GM18861 (cell line): Measurements from ENCODE around the gene NDUFS6.
"Not testable (repeated sequence)": the region's sequence is repeated elsewhere in the genome, so short reads cannot be mapped to it uniquely, and the experiment has no call there.

ENCODE experiments used
- ATAC-seq: cut with Tn5 transposase; IDR thresholded peaks from one replicate; pipeline ENCODE4 v1.9.1; 2021; ENCODE audit not compliant: unreplicated experiment

The NDUFS6 gene

DNA sequence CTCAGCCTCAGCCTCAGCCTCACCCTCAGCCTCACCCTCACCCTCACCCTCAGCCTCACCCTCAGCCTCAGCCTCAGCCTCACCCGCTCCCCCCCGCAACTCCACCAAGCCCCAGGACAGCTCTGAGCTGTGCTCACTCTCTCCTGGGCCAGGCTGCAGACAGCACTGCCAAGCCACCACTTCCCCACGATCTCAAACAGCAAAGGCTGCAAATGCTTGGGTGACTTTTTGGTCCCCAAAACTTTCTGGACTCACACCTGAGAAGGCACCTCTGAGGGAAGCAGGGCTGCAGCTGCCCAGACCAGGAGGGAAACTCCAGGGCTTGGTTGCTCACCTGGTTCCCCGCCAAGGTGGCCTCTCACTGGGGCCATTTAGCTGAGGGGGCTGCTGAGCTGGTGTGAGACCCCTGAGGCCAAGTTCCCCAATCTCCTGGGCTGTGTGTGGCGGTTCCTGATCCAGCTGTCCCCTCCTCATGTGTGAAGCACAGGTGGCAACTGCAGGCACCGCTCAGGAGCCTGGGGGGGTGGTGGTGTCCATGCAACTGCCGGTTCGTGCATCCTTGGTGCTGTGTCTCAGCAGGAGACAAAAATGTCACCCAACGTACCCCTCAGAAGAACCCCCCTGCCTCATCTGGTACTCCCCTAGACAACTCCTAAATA lies 19.4 kb upstream of the NDUFS6 start:
- no peak for ATAC-seq

DNA sequence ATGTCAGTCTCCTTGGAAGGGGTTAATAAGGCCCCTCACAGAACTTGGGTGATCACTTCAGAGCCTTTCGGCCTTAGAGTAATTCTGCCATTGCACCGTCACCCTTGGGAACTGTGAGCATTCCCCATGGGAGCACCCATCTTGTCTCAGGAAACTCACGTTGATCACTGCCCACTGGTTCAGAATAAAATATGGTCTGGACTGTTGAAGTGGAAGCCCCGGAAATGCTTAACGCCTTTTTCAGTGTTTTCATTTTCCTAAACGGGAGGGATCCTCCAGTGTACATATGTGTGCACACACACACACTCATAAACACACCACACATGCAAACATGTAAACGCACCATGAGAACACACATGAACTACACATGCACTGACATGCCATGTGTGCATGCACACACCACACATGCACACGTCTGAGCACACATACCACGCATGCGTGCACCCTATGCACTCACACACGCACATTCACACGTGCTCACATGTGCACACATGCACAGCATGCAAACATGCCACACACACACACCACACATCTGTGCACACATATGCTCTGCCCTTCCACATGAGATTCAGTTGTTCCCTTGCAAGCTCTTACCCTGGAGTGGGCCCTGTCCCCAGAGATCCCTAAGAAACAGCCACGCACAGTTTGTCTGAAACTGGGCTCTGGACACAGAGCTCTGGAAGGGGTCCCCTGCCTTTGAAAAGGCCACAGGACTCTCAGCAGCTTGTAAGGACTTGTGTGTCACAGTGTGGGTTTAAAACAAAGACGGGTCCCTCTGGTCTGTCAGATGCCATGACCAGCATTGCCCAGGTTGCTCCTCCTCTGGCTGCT lies 18.6 kb upstream of the NDUFS6 start:
- ATAC-seq, result peak; percentile 25

DNA sequence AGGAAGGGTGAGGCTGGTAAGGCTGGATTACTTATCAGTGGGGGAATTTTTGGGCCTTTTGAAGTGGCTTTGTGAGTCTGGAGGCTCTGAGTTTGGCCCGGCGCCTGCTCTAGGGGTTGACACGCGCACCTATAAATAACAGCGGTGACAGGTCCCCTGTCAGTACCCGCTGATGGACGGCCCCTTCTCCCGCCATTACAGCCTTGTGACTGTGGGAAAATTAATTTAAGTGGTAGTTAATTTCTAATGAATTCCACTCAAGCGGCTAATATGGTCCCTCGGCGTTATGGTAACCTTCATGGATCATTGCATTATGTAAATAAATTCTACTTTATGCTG lies 18.0 kb upstream of the NDUFS6 start:
- peak; percentile 68 for ATAC-seq

DNA sequence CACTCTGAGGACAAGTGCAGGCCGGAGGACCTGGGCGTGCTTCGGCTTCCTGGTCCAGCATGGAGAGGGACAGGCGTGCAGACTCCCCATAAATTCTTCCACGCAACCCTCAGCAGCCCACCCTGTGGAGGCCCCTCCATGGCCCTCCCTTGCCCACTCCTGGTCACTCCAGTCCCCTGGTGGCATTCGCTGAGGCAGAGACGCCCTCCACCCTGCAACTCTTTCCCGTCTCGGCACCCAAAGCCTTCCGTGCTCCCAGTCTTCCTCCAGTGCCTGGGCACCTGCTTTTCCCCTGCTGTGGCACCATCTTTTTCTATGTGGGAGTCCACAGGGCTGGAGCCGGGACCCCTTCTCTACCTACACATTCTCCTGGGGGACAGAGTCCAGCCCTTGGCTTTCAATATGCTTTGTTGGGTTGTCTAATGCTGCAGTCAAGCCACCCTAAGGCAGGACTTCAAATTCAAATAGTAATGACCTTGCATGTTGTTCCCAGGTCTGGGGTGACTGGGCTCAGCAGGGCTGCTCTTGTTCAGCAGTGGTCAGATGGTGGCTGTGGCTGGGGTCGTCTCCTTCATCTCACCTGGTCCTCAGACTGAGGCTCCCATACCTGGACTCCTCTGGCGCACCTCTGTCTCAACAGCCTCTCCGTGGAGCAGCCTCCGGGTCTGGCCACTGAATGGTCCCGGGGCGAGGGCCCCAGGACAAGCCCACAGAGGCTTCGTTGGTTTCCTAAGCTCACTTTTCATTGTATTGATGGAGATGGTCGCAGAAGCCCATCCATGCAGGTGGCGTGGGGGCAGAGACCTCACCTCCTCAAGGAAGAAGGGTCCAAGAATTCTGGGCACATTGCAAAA lies 16.8 kb upstream of the NDUFS6 start:
- no peak for ATAC-seq

DNA sequence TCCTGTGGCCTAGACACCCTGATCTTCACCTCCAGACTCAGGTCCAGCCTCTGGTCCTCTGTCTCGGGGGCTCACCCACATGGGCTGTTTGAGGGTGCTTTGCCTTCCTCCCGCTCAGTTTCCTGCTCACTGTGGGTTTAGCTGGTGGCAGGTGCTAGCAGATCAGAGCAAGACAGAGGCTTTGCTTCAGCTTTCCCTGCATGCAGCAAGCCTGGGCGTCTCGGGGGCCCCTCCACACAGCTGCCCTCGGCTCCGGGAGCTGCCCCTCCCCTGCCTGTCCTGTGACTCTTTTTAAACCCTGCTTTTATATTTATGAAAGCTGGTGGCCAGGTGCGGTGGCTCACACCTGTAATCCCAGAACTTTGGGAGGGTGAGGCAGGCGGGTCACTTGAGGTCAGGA lies 16.1 kb upstream of the NDUFS6 start:
- ATAC-seq, result no peak

DNA sequence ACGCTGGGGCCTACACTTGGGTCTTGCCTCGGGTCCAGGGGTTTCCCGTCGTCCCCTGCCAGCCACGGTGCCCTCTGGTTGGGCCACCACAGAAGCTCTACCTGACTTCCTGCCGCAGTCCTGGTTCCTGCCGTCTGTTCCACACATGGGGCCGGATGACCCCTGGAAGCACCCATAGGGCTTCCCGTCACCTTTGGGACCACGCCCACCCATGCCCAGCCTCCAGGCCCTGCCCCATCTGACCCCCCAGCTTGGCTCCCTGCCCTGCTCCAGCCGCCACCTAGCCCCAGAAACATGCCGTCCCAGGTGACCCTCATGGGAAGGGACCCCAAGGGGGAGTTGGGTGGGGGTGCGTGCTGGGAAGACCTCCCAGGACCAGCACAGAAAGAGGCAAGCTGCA lies 15.2 kb upstream of the NDUFS6 start:
- ATAC-seq, result no peak

DNA sequence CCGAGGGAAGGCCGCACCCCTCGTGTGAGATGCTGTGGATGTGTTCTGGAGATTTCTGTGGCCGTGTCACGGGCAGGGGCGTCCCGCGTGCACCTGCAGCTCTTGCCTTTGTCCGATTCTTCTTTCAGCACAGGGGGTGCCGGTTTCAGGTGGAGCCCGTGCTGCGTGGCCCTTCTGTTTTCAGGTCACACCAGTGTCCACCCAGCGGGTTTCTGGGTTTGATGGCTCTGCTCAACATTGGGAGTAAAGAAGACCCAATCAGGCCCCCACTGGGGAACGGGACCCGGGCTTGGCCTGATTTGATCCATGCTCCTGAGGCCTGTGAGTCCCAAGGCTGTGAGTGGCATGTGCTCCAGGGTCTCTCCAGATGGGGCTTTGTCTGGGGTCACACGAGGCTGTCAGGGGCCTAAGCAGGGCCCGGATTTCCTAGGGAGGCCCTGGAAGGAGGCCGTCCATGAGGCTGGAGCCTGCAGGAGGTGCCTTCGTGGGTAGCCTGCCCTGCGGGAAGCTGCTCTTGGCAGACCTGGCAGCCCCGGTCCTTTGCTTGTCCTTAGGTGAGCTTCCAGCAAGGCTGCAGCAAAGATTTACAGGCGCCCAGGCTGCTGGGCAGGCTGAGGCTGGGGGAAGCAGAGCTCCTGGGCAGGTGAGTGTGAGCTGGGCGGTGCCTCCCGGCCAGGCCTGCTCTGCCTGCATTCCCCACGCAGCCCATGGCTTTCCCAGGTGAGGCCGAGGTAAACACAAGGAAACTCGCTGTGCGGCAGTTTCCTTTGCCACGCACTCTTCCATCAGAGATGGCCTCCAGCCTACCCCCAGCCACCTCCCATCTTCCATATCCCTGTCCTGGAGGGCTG lies 14.4 kb upstream of the NDUFS6 start:
- no peak for ATAC-seq

DNA sequence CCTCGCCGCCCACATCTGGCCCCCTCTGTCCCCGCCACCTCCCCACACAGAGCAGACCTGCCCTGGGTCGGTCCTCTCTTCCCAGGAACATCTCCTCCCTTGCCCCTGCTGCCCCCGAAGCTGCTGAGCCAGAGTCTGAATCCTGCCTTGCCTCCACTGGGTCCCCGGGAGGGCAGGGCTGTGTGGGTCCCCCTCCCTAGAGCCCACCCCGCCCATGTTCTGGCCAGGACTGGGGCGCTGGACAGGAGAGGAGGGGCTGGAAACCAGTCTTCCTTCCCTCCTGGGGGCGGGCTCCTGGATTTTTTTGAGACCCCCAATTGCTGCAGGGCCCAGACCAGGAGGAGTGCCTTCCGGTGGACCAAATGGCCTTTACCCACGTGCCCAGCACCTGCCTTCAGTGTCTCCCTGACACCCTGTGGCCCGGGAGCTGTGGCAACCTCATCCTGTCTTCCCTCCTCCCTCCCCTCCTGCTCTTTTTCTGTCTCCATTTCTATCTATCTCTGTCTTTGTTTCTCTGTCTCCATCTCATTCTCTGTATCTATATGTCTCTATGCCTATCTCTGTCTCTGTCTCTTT lies 13.6 kb upstream of the NDUFS6 start:
- no peak for ATAC-seq

DNA sequence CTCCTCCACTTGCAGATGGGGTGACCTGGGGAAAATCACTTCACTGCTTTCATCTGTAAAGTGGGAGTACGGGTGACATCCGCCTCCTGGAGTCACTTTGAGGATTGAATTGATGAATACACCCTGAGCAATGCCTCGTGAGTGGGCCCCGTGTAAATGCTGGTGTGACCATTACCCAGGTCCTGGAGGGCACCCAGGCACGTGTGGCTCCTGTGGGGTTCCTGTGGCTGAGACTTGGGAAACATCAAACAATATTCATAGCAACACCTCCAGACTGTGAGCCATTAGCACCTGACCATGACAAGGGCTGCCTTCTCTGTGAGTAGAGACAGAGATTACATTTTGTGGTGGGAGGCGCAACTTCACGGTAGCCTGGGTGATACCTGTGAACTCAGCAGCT lies 13.0 kb upstream of the NDUFS6 start:
- ATAC-seq, result no peak

DNA sequence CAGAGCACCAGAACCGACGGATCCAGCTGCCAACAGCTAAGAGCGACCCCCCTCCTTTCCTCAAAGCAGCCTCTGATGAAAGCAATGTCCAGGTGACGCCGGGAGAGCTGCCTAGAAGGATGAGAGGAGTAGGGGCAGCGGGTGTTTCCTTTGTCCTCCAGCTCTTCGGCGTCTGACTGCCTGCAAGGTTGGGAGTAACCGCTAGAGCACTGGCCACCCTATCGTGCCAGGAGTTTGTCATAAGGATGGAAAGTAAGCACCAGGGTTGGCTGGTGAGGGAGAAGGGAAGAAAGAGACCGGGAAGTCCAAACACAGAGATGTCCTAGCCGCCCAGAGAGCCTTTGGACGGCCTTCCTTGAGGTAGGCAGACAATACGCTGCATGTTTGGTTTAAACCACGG lies 12.4 kb upstream of the NDUFS6 start:
- ATAC-seq, result no peak

DNA sequence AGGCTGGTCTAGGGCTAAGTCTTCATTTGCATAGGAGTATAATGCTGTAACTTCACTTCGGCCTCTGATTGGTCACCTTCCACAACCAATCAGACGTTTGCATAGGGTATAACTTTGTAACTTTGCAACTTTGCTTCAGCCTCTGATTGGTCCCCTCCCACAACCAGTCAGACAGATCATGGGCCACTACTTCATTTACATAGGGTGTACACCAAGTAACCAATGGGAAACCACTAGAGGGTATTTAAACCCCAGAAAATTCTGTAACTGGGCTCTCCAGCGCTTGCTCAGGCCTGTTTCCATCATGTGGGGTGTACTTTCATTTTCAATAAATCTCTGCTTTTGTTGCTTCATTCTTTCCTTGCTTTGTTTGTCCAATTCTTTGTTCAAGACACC lies 11.8 kb upstream of the NDUFS6 start:
- ATAC-seq, result not testable (repeated sequence)

DNA sequence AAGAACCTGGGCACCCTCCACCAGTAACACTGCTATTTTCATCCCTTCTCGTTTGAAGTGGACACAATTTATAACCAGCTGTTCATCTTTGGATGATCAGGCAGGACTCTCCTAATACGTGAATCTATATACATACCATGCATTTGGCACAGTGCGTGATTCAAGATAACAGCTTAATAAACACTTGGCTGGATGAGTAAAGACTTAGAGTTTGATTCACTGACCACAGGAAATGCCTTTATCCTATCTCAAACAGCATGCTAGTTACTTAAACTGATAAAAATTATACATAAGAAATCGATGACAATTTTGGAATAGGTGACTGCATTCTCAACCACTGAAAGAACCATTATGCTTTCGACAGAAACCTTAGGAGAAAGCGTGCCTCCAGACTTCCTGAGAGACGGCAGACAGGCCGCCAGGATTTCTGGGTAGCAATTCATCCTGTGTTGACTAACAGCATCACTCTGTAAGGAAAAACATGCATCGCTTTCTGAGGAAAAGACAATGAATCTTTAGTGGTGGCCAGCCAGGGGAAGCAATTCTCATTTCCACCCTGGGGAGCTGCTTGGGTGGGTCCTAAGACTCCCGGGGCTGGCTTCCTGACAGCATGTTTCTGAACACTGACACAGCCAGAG lies 11.3 kb upstream of the NDUFS6 start:
- ATAC-seq, result no peak

DNA sequence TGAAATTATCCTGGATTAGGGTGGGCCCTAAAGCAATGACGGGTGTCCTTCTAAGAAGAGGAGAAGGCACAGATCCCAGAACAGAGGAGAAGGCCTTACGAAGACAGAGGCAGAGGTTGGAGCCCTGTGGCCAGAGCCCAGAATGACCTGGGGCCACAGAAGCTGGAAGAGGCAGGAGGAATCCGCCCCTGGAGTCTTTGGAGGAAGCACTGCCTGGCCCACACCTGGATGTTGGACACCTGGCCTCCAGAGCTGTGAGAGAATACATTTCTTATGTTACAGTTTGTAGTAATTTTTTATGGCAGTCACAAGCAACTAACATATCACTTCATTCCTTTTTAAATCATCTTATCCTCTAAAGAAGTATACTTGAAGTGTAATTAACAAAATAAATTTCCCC lies 10.0 kb upstream of the NDUFS6 start:
- no peak for ATAC-seq

DNA sequence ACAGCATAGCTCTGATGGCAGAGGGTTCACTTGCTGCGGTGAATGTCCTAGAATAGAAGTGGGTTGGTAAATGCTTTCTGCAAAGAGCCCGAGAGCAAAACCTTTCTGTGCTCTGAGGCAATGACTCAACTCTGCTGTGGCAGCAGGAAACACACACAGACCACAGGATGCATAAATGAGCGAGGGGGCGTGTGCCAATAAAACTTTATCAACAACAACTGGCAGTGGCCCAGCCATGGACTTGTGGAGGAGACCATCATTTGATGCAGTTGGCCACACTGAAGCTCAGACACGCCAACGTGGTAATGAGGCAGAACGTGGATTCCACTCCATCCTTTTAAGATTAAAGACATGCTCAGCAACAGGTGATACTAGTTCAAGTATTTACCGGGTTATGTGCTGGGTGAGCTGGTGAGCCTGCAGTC lies 8.4 kb upstream of the NDUFS6 start:
- ATAC-seq, result peak; percentile 98

DNA sequence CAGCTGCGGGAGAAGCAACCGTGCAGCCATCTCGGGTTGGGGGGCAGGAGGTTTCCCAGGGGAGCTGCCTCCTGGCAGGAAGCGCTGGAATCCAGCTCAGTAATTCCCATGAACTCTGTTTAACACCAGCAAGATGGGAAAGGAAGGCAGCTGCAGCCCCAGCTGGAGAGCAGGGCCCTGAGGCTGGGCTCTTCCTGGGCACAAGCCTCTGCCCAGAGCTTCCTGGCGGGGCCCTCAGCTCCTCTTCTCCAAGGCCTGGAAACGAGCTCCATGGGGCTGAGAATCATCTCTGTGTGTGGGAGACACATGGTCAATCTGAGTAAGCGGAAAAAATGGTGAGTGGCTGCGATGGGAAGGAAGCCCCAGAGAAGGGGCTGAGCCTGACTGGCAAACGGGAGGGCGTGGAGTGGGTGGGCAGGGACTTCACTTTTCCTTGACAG lies 7.9 kb upstream of the NDUFS6 start:
- no peak for ATAC-seq

DNA sequence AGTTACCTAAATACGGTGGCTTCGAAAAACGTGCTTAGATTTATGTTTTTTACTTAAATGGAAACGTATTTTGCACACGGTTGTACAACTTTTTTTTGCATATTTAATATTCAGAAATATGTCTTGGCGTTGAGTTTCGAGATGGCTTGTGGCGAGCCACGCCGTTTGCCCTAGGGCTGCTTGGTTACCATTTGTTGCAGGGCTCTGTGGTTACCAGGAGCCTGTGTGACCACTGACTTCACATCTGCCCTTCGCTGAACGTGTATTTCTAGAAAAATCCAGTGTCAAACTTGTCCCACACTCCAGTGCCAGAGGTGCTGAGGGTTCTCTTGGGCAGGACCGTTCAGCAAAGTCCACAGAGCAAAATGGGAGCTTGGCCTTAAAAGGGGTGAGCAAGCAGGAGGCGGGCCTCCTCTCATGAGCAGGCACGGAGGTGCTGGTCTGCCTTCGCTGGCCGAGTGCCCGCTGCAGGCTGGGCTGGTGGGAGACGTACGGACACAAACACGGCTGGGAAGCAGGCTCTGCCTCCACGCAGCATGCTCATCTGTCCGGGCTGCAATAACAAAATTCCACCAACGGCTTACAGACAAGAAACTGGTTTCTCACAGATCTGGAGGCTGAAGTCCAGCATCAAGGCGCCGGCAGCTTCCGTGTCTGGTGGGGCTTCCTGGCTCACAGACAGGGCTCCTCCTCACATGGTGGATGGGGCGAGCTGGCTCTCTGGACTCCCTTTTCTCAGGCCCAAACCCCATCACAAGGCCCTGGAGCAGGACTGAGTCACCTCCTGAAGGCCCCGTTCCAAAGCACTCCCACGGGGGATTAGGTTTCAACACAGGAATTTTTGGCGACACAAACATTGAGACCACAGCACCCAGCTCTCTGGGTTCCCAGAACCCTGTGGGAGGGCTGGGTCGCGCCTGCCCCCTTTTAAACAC lies 7.0 kb upstream of the NDUFS6 start:
- no peak for ATAC-seq

DNA sequence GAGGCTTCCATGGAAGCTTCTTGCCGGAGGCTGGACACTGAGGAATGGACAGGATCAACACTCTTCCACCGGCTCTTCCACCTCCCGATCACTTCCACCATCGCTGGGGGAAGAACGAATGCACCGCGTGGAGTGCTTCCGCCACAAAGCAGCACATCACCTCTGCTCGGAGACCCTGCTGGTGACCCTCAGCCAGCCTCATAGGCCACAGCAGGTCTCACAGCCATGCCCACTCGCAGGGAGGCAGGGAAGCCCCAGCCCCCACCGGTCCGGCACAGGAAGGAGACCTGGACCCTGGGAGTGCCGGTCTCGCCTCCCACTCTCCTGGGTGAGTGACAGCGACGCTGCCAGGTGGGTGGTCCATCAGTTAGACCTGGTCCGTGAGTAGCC lies 6.3 kb upstream of the NDUFS6 start:
- no peak for ATAC-seq

DNA sequence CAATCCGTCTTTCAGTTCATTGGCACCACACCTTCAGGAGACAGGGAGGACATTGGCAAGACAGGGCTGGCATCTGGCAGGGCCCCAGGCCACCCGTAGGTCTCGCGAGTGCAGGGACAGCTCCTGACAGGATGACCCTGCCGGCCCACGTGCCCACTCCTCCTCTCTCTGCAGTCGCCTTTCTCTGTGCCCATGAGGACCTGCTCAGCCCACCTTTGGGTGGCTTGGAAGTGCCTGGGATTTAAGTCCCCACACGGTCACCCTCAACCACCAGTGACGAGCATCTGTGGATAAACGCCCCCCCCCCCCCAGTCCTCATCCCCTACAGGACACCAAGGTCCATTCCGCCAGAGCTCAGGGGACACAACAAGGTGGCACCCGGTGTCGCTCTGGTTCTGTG lies 5.7 kb upstream of the NDUFS6 start:
- no peak for ATAC-seq

DNA sequence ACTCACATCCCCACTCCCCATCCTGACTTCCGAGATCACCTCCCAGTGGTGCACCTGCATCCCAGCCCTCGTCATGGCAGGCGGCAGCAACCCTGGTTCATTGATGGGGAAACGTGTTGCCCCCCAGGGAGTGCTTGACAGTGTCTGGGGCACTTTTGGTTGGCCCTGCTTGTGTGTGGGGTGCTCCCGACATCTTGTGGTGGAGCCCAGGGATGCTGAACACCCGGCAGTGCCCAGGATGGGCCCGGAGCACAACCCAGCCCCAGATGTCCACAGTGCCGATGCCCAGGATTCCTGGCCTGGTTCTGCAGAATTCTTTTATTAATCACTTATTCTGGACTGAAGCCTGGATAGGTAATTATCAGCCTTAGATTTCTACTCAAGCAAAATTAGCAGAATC lies 5.3 kb upstream of the NDUFS6 start:
- no peak for ATAC-seq
